ENCODE results near the gene METTL25B. TPM values are rescaled to one million over a fixed set of nuclear protein-coding genes. Genes with fewer than 3 reads are reported as not detected.

METTL25B gene
- total and polyA plus RNA-seq, 2 of the 13 experiments (the other 11 are each of a cell fraction or from before 2014, with no cell fraction given): 11.9 to 24.0 TPM

DNA sequence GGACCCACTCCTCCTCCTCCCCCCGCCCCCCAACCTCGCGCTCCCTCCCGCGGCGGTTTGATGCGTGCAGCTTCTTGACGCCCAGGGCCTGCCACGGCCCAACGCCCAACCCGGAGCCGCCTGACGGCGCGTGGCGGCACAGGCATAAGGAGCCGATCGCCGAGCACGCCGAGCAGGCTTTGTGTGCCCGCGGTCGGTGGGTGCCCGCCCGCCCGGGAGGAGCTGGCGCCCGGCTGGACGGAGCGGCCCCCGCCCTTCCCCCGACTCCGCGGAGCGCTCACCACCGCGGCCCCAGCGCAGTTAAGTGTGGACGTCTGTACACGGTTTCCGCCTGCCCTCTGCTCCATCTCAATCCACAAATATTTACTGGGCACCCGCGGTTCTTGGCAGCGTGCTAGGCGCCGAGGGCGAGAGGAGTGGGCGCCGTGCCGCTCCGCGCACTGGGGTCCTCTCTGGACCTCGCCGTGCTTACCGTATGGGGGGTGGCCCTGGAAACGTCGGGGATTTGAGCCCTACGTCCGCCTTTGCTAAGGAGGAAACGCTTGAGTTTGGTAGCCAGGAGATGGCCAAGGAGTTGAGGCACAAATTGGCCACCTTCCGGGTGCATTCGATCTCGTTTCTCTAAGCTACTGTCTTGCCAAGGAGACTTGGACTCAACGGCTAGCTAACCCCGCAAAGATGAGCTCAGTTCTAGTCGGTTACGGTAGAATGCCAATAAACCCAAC lies 23.6 kb downstream of the METTL25B start (continued):
- TF ChIP-seq, protein P1, sequence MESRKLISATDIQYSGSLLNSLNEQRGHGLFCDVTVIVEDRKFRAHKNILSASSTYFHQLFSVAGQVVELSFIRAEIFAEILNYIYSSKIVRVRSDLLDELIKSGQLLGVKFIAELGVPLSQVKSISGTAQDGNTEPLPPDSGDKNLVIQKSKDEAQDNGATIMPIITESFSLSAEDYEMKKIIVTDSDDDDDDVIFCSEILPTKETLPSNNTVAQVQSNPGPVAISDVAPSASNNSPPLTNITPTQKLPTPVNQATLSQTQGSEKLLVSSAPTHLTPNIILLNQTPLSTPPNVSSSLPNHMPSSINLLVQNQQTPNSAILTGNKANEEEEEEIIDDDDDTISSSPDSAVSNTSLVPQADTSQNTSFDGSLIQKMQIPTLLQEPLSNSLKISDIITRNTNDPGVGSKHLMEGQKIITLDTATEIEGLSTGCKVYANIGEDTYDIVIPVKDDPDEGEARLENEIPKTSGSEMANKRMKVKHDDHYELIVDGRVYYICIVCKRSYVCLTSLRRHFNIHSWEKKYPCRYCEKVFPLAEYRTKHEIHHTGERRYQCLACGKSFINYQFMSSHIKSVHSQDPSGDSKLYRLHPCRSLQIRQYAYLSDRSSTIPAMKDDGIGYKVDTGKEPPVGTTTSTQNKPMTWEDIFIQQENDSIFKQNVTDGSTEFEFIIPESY (CRISPR knock-in tag; IDR thresholded peaks at IDR 0.05): no peak
- TF ChIP-seq ZNF354B (CRISPR knock-in tag; IDR thresholded peaks at IDR 0.05) (no peak), HDAC6 (IDR thresholded peaks at IDR 0.05; ENCODE audit: low read depth, low read length) (no peak), SIN3A (IDR thresholded peaks at IDR 0.05; ENCODE audit: borderline replicate concordance, low read depth, low read length) (peak; percentile 65; the same call in 1 of the 2 replicates), ETV6 (CRISPR knock-in tag; conservative IDR thresholded peaks at IDR 0.05) (peak; percentile 87), ZNF83 (CRISPR knock-in tag; IDR thresholded peaks at IDR 0.05; ENCODE audit: borderline replicate concordance) (peak; percentile 64), ZNF660 (CRISPR knock-in tag; IDR thresholded peaks at IDR 0.05; ENCODE audit: borderline replicate concordance, low read depth) (no peak), EHMT2 (IDR thresholded peaks at IDR 0.05; ENCODE audit: borderline replicate concordance, low read depth, low read length) (no peak), FOXJ3 (CRISPR knock-in tag; IDR thresholded peaks at IDR 0.05; ENCODE audit: borderline replicate concordance) (no peak), HMGA1 (CRISPR knock-in tag; conservative IDR thresholded peaks at IDR 0.05) (no peak), CBX5 (CRISPR knock-in tag; IDR thresholded peaks at IDR 0.05; ENCODE audit: borderline replicate concordance) (peak; percentile 75), POGZ (CRISPR knock-in tag; IDR thresholded peaks at IDR 0.05) (peak; percentile 27; the same call in 1 of the 2 replicates), SETDB1 (CRISPR knock-in tag; IDR thresholded peaks at IDR 0.05; ENCODE audit: borderline replicate concordance) (no peak), CC2D1A (CRISPR knock-in tag; IDR thresholded peaks at IDR 0.05) (no peak), NCOR1 (IDR thresholded peaks at IDR 0.05; ENCODE audit: borderline replicate concordance, low read length) (no peak), PPARG (CRISPR knock-in tag; conservative IDR thresholded peaks at IDR 0.05) (0 out of 2 replicates have a peak, but pooled peaks have one; percentile 29), ZFP36L1 (CRISPR knock-in tag; IDR thresholded peaks at IDR 0.05) (no peak)
- TF ChIP-seq, protein P2, sequence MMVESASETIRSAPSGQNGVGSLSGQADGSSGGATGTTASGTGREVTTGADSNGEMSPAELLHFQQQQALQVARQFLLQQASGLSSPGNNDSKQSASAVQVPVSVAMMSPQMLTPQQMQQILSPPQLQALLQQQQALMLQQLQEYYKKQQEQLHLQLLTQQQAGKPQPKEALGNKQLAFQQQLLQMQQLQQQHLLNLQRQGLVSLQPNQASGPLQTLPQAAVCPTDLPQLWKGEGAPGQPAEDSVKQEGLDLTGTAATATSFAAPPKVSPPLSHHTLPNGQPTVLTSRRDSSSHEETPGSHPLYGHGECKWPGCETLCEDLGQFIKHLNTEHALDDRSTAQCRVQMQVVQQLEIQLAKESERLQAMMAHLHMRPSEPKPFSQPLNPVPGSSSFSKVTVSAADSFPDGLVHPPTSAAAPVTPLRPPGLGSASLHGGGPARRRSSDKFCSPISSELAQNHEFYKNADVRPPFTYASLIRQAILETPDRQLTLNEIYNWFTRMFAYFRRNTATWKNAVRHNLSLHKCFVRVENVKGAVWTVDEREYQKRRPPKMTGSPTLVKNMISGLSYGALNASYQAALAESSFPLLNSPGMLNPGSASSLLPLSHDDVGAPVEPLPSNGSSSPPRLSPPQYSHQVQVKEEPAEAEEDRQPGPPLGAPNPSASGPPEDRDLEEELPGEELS (CRISPR knock-in tag; IDR thresholded peaks at IDR 0.05): peak; percentile 61; the same call in 1 of the 2 replicates
- TF ChIP-seq, protein P3, sequence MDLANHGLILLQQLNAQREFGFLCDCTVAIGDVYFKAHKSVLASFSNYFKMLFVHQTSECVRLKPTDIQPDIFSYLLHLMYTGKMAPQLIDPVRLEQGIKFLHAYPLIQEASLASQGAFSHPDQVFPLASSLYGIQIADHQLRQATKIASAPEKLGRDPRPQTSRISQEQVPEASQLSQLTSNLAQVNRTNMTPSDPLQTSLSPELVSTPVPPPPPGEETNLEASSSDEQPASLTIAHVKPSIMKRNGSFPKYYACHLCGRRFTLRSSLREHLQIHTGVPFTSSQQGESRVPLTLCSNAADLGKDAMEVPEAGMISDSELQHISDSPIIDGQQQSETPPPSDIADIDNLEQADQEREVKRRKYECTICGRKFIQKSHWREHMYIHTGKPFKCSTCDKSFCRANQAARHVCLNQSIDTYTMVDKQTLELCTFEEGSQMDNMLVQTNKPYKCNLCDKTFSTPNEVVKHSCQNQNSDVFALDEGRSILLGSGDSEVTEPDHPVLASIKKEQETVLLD (CRISPR knock-in tag; IDR thresholded peaks at IDR 0.05; ENCODE audit: low read depth): peak; percentile 84
- TF ChIP-seq, protein P4, sequence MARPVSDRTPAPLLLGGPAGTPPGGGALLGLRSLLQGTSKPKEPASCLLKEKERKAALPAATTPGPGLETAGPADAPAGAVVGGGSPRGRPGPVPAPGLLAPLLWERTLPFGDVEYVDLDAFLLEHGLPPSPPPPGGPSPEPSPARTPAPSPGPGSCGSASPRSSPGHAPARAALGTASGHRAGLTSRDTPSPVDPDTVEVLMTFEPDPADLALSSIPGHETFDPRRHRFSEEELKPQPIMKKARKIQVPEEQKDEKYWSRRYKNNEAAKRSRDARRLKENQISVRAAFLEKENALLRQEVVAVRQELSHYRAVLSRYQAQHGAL (CRISPR knock-in tag; IDR thresholded peaks at IDR 0.05; ENCODE audit: not compliant biosample characterization): no peak

Measured in HepG2 (cell line).